ENCODE measurements around the gene NPEPPS. TPM values are rescaled to one million over a fixed set of nuclear protein-coding genes. Genes with fewer than 3 reads are reported as not detected.
A peak's percentile ranks its signal among the peaks of the same experiment; 100 is the strongest.
"Not testable (repeated sequence)": the region's sequence is repeated elsewhere in the genome, so short reads cannot be mapped to it uniquely, and the experiment has no call there.

The NPEPPS gene, protein sequence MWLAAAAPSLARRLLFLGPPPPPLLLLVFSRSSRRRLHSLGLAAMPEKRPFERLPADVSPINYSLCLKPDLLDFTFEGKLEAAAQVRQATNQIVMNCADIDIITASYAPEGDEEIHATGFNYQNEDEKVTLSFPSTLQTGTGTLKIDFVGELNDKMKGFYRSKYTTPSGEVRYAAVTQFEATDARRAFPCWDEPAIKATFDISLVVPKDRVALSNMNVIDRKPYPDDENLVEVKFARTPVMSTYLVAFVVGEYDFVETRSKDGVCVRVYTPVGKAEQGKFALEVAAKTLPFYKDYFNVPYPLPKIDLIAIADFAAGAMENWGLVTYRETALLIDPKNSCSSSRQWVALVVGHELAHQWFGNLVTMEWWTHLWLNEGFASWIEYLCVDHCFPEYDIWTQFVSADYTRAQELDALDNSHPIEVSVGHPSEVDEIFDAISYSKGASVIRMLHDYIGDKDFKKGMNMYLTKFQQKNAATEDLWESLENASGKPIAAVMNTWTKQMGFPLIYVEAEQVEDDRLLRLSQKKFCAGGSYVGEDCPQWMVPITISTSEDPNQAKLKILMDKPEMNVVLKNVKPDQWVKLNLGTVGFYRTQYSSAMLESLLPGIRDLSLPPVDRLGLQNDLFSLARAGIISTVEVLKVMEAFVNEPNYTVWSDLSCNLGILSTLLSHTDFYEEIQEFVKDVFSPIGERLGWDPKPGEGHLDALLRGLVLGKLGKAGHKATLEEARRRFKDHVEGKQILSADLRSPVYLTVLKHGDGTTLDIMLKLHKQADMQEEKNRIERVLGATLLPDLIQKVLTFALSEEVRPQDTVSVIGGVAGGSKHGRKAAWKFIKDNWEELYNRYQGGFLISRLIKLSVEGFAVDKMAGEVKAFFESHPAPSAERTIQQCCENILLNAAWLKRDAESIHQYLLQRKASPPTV
- 100 to 1,000 TPM; 101 to 110 TPM for total RNA-seq
- polyA plus RNA-seq = 10 to 100 TPM; 34.8 to 38.2 (median 35.0) TPM
- 48.3 to 88.6 (median 72.4) reads per million in 6 experiments for total RNA-seq

DNA sequence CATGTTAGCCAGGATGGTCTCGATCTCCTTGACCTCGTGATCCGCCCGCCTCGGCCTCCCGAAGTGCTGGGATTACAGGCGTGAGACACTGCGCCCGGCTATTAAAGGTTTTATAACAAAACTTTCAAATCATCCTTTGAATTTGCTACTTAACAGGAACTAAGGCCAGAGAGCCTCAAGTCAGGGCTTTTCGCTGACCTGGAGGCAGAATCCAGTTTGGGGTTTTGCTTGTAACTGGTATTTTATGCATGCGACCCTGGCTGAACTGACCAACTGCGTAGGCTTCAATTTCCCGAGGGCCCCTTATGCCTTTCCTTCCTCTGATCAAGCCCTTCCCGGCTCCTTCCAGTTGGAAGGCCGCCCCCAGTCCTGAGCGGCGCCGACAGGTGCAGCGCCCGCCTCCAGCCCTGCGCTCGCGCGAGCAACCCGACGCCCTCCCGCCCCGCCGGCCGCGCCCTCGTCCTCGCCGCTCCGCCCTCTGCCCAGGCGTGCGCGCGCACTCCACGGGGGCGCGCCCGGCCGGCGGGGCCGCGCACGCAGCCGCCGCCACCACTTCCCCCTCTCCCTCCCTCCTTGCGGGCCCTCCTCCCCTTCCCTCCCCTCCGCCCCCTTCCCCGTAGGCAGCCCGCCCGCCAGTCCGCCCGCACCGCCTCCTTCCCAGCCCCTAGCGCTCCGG is at the start of gene NPEPPS:
NPEPPS (plus strand) TSS at position 552 of the 676 bp plus-strand sequence. CDS start 193 bp downstream, outside the sequence.
- H3K27me3 Mint-ChIP-seq, H3K9me3 Mint-ChIP-seq, POLR2A ChIA-PET, H3K36me3 Mint-ChIP-seq: not testable (repeated sequence)
- Mint-ChIP-seq H3K27ac (peak within 1 kb of the TSS; percentile 70 to 96 (median 90)), H3K4me3 (peak within 1 kb of the TSS; percentile 85 to 96 (median 91)), H3K4me1 (peaks cover 0 to 17% (median 9%) of the 10 kb centered on the region in 4 donors)
- DNase-seq = peak; percentile 72 to 96 (median 86)
- ATAC-seq = peak; percentile 85 to 87

DNA sequence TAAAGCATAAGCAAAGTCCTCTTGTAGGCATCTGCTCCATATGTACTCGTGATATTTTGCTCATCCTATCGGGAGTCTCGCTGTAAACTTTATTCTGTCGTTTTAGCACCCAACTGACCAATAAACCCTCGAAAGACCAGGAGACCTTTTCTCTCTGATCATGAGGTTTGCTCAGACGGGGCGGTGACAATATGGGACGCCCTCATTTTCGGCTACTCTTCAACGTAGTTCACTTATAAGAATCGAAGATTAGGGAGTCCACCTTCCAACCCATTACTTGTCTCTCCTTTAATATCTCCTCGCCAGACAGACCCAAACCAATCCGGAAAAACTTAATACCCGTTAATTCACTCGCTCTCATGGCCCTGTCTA is 39.1 kb upstream of the NPEPPS start:
- DNase-seq = peak in 2 of 10 donors; percentile 24 to 27
- not testable (repeated sequence) for ATAC-seq, H3K9me3 Mint-ChIP-seq, H3K27me3 Mint-ChIP-seq
- POLR2A ChIA-PET = interaction anchor here (1.2 kb wide), 1 partner anchor 168 kb away, joined by 5 read pairs; the partner anchor contains the start of gene EFCAB13
- peak overlapping the region; percentile 84 to 97 (median 92) for H3K4me3 Mint-ChIP-seq
- H3K36me3 Mint-ChIP-seq = peaks cover 0 to 20% (median 0%) of the 10 kb centered on the region in 3 donors
- H3K4me1 Mint-ChIP-seq = peaks cover 6 to 10% (median 10%) of the 10 kb centered on the region in 4 donors
- peak overlapping the region; percentile 94 to 98 (median 97) for H3K27ac Mint-ChIP-seq

DNA sequence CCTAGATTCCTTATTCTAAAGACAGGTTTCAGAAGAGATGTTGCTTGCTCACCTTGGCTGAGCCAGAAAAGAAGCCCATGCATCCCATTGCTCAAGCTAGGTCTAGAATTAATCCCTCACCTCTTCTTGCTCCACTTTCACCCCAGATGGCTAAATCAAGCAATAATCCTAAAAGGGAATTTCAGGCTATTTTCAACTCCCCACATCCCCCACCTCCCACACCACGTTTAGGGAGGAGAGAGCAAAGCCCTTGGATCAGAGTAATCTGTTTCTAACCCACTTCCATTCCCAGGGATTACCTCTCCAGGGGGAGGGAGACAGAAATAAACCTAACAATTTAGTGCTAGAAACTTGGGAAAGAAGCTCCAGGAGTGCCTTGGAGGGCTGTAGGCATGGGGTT is 31.8 kb upstream of the NPEPPS start:
- H3K27me3 Mint-ChIP-seq, H3K9me3 Mint-ChIP-seq, POLR2A ChIA-PET, H3K4me3 Mint-ChIP-seq, H3K36me3 Mint-ChIP-seq, ATAC-seq, DNase-seq, H3K4me1 Mint-ChIP-seq: not testable (repeated sequence)
- peak overlapping the region in 1 of 10 donors; percentile 50 for H3K27ac Mint-ChIP-seq

DNA sequence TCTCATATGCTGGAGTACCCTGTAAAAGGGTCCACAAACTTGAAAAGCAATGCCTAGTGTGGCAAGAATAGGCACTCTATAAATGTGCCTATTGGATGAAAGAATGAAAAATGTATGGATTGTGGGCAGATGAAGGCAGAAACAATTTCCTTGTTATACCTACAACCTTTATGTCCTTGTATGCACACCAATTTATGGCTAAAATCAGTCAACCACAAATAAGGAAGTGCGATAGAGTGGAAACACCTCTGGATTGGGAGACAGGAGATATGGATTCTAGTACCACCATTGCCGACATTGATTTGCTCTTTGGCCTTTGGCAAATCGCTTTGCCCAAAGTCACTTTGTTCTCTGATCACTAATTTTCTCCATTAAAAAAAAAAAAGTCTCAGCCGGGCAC is 31.4 kb upstream of the NPEPPS start:
- H3K27ac Mint-ChIP-seq, POLR2A ChIA-PET, H3K27me3 Mint-ChIP-seq, H3K36me3 Mint-ChIP-seq, ATAC-seq, H3K9me3 Mint-ChIP-seq, H3K4me3 Mint-ChIP-seq, H3K4me1 Mint-ChIP-seq, DNase-seq: not testable (repeated sequence)

DNA sequence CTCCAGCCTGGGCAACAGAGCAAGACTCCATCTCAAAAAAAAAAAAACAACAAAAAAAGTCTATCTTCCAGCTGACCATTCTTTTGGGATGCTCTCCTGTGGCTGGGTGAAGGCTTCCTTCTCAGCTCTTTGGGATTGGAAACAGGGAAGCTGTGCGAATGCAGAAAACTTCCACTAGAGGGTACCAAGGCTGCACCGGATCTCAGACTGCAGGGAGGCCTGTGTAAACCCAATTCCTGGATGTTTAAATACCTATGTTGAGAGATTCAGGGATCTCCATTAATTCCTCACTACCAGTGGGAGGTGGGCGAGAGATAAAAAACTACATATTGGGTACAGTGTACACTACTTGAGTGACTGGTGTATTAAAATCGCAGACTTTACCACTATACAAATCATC is 30.3 kb upstream of the NPEPPS start:
- peak overlapping the region in 1 of 10 donors; percentile 43 for H3K27ac Mint-ChIP-seq
- H3K27me3 Mint-ChIP-seq, DNase-seq, H3K9me3 Mint-ChIP-seq, H3K36me3 Mint-ChIP-seq, H3K4me3 Mint-ChIP-seq, POLR2A ChIA-PET, H3K4me1 Mint-ChIP-seq, ATAC-seq: not testable (repeated sequence)

DNA sequence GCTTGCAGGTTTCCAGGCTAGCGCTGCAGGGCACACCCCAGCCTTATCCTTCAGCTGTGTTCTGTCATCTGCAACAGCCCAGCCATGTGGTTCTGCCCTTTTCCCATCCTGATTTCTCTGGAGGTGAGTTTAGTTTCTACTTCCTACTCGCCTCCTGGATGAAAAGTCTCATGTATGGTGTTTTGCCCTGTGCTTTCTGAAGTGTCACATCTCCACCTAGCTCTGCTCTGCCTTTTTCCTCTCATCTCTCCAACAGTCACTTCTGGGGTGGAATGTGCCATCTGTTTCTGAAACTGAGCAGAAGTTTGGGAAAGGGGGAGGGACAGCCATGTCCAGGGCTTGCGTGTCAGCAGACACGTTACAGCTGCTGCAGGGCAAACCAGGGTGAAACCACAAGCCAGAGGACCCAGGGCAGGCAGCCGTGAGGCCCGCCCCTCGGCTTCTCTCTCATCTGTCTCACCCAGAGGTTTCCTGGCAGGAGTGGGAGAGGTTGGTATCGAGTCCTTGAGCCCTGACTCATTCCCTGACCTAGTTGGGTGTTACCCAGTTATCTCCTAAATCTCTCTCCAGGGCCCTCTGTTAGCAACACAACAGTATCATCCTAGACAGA is 28.7 kb upstream of the NPEPPS start:
- Mint-ChIP-seq H3K27ac (peak overlapping the region in 7 of 10 donors; percentile 40 to 84 (median 56)), H3K4me3 (peak overlapping the region in 6 of 10 donors; percentile 6 to 43 (median 18))
- H3K27me3 Mint-ChIP-seq, H3K36me3 Mint-ChIP-seq, POLR2A ChIA-PET, H3K9me3 Mint-ChIP-seq, H3K4me1 Mint-ChIP-seq: not testable (repeated sequence)
- ATAC-seq (peak; percentile 89 to 92), DNase-seq (peak in 1 of 10 donors; percentile 20)

DNA sequence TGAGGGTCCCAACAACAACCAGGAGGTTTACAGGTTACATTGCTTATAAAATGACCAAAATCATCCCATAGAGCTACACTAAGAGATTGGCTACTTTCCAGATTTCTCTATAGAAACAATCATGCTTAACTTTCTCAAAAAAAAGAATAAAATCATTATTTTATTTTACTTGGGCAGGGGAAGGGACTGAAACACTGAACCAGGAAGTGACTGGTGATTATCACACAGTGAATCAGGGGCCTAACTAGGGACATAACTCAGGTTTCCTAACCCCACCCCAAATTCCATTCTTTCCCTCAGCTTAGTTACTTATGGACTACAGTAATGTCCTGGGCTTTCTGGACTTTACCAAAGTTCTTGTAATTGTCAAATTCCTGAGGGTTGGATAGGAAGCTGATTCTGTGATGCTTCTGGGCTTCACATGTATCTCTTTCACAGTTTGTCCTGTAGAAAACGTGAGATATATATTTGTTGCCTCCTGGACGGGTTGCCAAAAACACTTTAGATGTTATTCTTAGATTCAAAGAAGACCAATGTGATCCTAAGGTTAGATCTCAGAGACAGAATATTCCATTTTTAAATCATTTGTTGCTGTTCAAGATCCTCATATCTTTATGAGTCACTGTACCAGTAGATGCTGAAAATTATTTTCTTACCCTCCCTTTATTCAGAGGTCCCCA is 28.0 kb upstream of the NPEPPS start:
- peak overlapping the region in 5 of 10 donors; percentile 35 to 77 (median 74) for H3K27ac Mint-ChIP-seq
- DNase-seq, H3K4me1 Mint-ChIP-seq, H3K4me3 Mint-ChIP-seq, POLR2A ChIA-PET, H3K9me3 Mint-ChIP-seq, H3K36me3 Mint-ChIP-seq, H3K27me3 Mint-ChIP-seq: not testable (repeated sequence)
- peak; percentile 62 to 66 for ATAC-seq

DNA sequence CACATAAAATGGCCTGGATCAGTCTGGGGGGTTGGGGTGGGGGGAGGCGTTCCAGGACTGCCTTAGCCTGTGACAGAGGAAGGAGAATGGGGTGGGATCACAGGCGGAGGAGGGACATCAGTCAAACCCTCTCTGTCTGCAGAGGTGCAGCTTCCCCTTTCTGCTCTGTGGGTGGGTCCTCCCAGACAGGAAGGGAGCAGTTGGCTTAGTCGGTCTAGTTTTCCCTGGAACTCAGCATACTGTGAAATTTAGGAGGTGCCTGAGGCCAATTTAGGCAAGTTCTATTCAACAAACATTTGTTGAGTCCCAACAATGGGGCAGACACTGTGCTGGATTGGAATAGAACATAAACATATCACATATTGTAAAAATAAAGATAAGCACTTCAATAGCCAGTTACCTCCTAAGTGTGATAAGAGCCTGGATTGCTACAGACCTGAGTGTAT is 19.2 kb upstream of the NPEPPS start:
- H3K4me1 Mint-ChIP-seq, H3K4me3 Mint-ChIP-seq, H3K9me3 Mint-ChIP-seq, H3K36me3 Mint-ChIP-seq, H3K27ac Mint-ChIP-seq, POLR2A ChIA-PET, H3K27me3 Mint-ChIP-seq, ATAC-seq, DNase-seq: not testable (repeated sequence)

DNA sequence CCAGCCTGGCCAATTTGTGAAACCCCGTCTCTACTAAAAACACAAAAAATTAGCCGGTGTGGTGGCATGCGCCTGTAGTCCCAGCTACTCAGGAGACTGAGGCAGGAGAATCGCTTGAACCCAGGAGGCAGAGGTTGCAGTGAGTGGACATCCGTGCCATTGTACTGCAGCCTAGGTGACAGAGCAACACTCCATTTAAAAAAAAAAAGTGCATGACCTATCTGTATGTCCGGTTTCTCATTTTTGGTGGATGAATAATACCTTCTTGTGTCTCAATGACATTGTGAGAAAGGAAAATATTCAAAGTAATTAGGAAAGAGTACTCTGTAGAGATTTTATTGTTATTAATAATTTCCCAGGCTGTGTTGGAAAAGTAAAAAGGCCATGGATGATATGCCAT is 17.6 kb upstream of the NPEPPS start:
- POLR2A ChIA-PET, H3K27me3 Mint-ChIP-seq, H3K9me3 Mint-ChIP-seq: not testable (repeated sequence)

DNA sequence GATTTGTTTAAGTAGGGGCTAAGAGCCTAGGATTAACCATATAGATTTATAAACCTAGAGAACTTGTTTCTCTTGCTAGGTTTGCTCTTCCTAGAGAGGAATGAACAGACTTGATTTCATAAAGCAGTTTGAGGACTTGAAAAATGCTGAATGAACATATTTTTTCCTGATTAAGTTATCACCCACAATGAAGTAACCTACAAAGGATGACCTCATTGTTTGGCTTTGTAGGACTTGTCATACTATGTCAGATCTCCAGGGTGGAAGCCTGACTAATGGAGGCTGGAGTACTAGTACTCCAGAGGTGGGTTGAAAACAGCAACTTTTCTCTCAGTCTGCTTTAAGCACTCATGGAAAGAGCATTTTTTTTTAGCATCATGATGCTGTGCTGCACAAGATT is 12.0 kb upstream of the NPEPPS start:
- H3K27ac Mint-ChIP-seq, H3K4me3 Mint-ChIP-seq, H3K36me3 Mint-ChIP-seq, H3K4me1 Mint-ChIP-seq, DNase-seq, H3K27me3 Mint-ChIP-seq, POLR2A ChIA-PET, H3K9me3 Mint-ChIP-seq, ATAC-seq: not testable (repeated sequence)

More for the DNA sequence above, 17.6 kb upstream of the NPEPPS start:
- H3K4me3 Mint-ChIP-seq, ATAC-seq, H3K4me1 Mint-ChIP-seq, DNase-seq, H3K36me3 Mint-ChIP-seq, H3K27ac Mint-ChIP-seq: not testable (repeated sequence)

DNA sequence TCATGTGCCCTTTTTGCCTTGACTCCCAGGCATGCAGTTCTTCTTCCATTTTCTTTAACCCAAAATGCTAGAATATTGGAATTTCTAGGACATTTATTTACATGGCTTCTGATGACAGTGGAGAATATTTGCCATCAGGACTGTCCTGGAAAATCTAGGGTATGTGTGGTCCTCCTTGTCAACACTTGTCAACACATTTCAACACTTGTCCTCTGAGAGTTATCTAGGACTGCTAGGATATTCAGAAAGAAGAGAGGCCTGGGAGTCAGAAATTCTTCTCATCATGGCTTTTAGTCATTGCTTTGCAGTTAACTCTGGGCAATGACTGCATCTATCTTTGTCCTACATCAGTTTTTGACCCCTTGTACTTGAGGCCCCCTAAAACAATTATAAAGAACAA is 11.5 kb upstream of the NPEPPS start:
- DNase-seq, ATAC-seq, H3K27me3 Mint-ChIP-seq, H3K9me3 Mint-ChIP-seq, POLR2A ChIA-PET, H3K4me3 Mint-ChIP-seq, H3K27ac Mint-ChIP-seq, H3K36me3 Mint-ChIP-seq, H3K4me1 Mint-ChIP-seq: not testable (repeated sequence)

DNA sequence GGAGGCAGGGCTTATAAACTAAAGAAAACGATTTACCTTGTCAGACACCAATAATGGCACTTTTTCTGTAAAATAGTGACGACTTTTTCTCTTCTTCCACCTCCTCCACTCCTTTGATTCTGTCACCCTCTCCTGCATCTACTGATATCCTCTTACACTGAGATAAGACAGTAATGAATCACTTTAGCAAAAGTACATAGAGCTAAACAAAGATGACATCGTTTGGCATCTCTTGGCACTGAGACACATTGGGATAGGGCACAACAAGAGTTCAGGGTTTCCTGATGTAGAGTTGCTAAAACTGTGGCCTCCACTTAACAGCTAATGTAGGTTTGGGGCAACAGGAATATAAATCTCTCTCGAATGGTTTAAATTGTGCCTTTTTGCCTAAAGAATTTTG is 10.6 kb upstream of the NPEPPS start:
- not testable (repeated sequence) for H3K27ac Mint-ChIP-seq, H3K9me3 Mint-ChIP-seq

More for the DNA sequence above, 10.6 kb upstream of the NPEPPS start:
- H3K4me3 Mint-ChIP-seq, DNase-seq, H3K36me3 Mint-ChIP-seq, H3K27me3 Mint-ChIP-seq, ATAC-seq, H3K4me1 Mint-ChIP-seq, POLR2A ChIA-PET: not testable (repeated sequence)
